Body of pancreas (tissue), 4 donors: ENCODE data around the gene SLC15A4. TPM values are rescaled to one million over a fixed set of nuclear protein-coding genes. Genes with fewer than 3 reads are reported as not detected.
A peak's percentile ranks its signal among the peaks of the same experiment; 100 is the strongest.

Experiments used
- ATAC-seq: fragments of 150-250 bp; one replicate; pipeline ENCODE4 v1.9.1; 2016
- DNase-seq, 4 donors: peaks; one replicate each; pipeline ENCODE4 v3.0.0-alpha.2; 2019
- H3K27ac ChIP-seq, 4 donors: fragments of 200-600 bp; sonication (generic); 1 replicate in 3 of 4; 2 replicates in 1 of 4; pipeline versions ENCODE4 v1.5.1 to v1.6.1; 2016 to 2019; ENCODE audit warnings: mild to moderate bottlenecking in 1 of 4, mixed read lengths in 1 of 4, moderate library complexity in 1 of 4
- H3K27me3 ChIP-seq, 2 donors: fragments of 200-600 bp; sonication (generic); one replicate each; pipeline ENCODE4 v1.6.0; 2016; ENCODE audit warnings: mild to moderate bottlenecking in 1 of 2
- H3K36me3 ChIP-seq, 2 donors: fragments of 200-600 bp; sonication (generic); replicated peaks in 1 of 2; 2 replicates each; pipeline ENCODE4 v1.5.1; 2016; ENCODE audit warnings: low read depth in 2 of 2; ENCODE audit not compliant: insufficient read depth in 1 of 2
- H3K4me1 ChIP-seq: fragments of 200-600 bp; sonication (generic); one replicate; pipeline ENCODE4 v1.6.0; 2016
- H3K4me3 ChIP-seq, 2 donors: fragments of 200-600 bp; sonication (generic); 1 replicate in 1 of 2; 2 replicates in 1 of 2; pipeline ENCODE4 v1.5.1; 2016 to 2019
- H3K9me3 ChIP-seq, 3 donors: fragments of 200-600 bp; sonication (generic); 1 replicate in 2 of 3; 2 replicates in 1 of 3; pipeline ENCODE4 v1.5.1; 2016
- CTCF ChIP-seq, 7 experiments: fragments of 450-650 bp in 4 of 7; fragments of 200-600 bp in 3 of 7; sonication (generic) in 3 of 7; IDR thresholded peaks; one replicate each; pipeline ENCODE4 v1.5.1; 2016 to 2019; ENCODE audit warnings: antibody characterized with exemption in 7 of 7
- POLR2A ChIP-seq, 3 donors: fragments of 450-650 bp; IDR thresholded peaks; one replicate each; pipeline ENCODE4 v1.6.1; 2016; ENCODE audit warnings: antibody characterized with exemption in 3 of 3, mild to moderate bottlenecking in 2 of 3
- WGBS, 2 donors: methylation state at CpG; one replicate each; pipeline ENCODE4 v1.1.5; 2017; 5-methylcytosine and 5-hydroxymethylcytosine counted together
- intact Hi-C: fragments of 100-400 bp; cut with DNase I; formaldehyde crosslinking; loops from one replicate; pipeline ENCODE4 v1.15.1; 2023
- total RNA-seq, 2 donors: library from RNA; depleted of rRNA; stranded (reverse); fragments of >200 nt; gene quantifications; one replicate each; pipeline ENCODE4 v1.1.0, GENCODE V29; 2016

SLC15A4 gene
- total RNA-seq, 2 donors from 2014 or later: 14.5 to 21.0 TPM

GRCh38 chr12:128827724-128828123, 4.0 kb upstream of the SLC15A4 start:
- Histone ChIP-seq H3K4me1 (peaks cover 15% of the 10 kb centered on the region), H3K27ac (no peak overlapping the region), H3K36me3 (no peaks in the 10 kb centered on the region), H3K9me3 (no peaks in the 10 kb centered on the region), H3K27me3 (no peaks in the 10 kb centered on the region), H3K4me3 (no peak overlapping the region)
- WGBS, 2 donors: 87 to 100% methylated on average over 2 of the region's 2 CpGs
- intact Hi-C loops: no loop called here
- no peak for TF ChIP-seq POLR2A (IDR thresholded peaks at IDR 0.05)
- TF ChIP-seq CTCF (IDR thresholded peaks at IDR 0.05): no peak
- no peak for ATAC-seq
- DNase-seq: no peak

- Histone ChIP-seq H3K9me3 (no peaks in the 10 kb centered on the region), H3K4me1 (peaks cover 33% of the 10 kb centered on the region), H3K36me3 (no peaks in the 10 kb centered on the region), H3K27ac (no peak overlapping the region), H3K4me3 (no peak overlapping the region), H3K27me3 (no peaks in the 10 kb centered on the region)
- TF ChIP-seq POLR2A (IDR thresholded peaks at IDR 0.05) (no peak), CTCF (IDR thresholded peaks at IDR 0.05) (no peak)
- DNase-seq: no peak
- WGBS, 2 donors: 48 to 49% methylated on average over 4 of the region's 4 CpGs
- intact Hi-C loops: no loop called here
- no peak for ATAC-seq
These were observed 2.1 kb upstream of the SLC15A4 start for GRCh38 chr12:128825835-128826234.

GRCh38 chr12:128823216-128823915, 392 bp downstream of the SLC15A4 start:
- WGBS, 2 donors: 0 to 3% methylated on average over 6 to 57 of the region's 88 CpGs
- no peaks in the 10 kb centered on the region for H3K27me3 ChIP-seq
- TF ChIP-seq CTCF (IDR thresholded peaks at IDR 0.05) (no peak), POLR2A (IDR thresholded peaks at IDR 0.05) (no peak)
- peak; percentile 54 for ATAC-seq
- intact Hi-C loops: no loop called here
- DNase-seq: peak in 2 of 4 donors; percentile 41 to 46
- H3K27ac ChIP-seq: peak overlapping the region; percentile 68 to 87 (median 82)
- H3K4me1 ChIP-seq: peaks cover 52% of the 10 kb centered on the region
- H3K36me3 ChIP-seq: no peaks in the 10 kb centered on the region
- no peaks in the 10 kb centered on the region for H3K9me3 ChIP-seq
- peak overlapping the region; percentile 36 to 74 for H3K4me3 ChIP-seq

GRCh38 chr12:128820723-128821432, 2.9 kb downstream of the SLC15A4 start:
- DNase-seq: peak in 3 of 4 donors; percentile 17 to 70 (median 30)
- Histone ChIP-seq H3K9me3 (no peaks in the 10 kb centered on the region), H3K27ac (no peak overlapping the region), H3K4me1 (peaks cover 74% of the 10 kb centered on the region), H3K4me3 (no peak overlapping the region), H3K27me3 (no peaks in the 10 kb centered on the region), H3K36me3 (no peaks in the 10 kb centered on the region)
- 64 to 92% methylated on average over 7 of the region's 7 CpGs for WGBS, 2 donors
- no peak for TF ChIP-seq CTCF (IDR thresholded peaks at IDR 0.05)
- TF ChIP-seq POLR2A (IDR thresholded peaks at IDR 0.05): no peak
- no peak for ATAC-seq
- intact Hi-C loops: no loop called here
